Neuronal stem cell (in vitro differentiated cells): ENCODE results near the gene PPP2R5C.

Experiments
- DNase-seq: peaks from one replicate; pipeline ENCODE4 v3.0.0-alpha.2; 2013; ENCODE audit warnings: low spot score
- H2AFZ ChIP-seq: one replicate; pipeline ENCODE4 v1.6.1; 2013; ENCODE audit warnings: mild to moderate bottlenecking, low read length, inconsistent platforms
- H2AK5ac ChIP-seq: 2 replicates; pipeline ENCODE4 v1.6.1; 2013; ENCODE audit warnings: low read depth, mild to moderate bottlenecking, inconsistent platforms, low read length, moderate library complexity, mixed read lengths
- H2BK120ac ChIP-seq: 2 replicates; pipeline ENCODE4 v1.6.1; 2013; ENCODE audit warnings: low read depth, mild to moderate bottlenecking, inconsistent platforms, low read length, moderate library complexity, mixed read lengths
- H2BK12ac ChIP-seq: one replicate; pipeline ENCODE4 v1.6.1; 2013; ENCODE audit warnings: low read length, inconsistent platforms
- H2BK15ac ChIP-seq: 2 replicates; pipeline ENCODE4 v1.6.1; 2013; ENCODE audit warnings: mild to moderate bottlenecking, low read length, inconsistent platforms, mixed read lengths
- H2BK5ac ChIP-seq: one replicate; pipeline ENCODE4 v1.6.1; 2013; ENCODE audit warnings: inconsistent platforms, mild to moderate bottlenecking, low read length, moderate library complexity
- H3K14ac ChIP-seq: one replicate; pipeline ENCODE4 v1.6.1; 2013; ENCODE audit warnings: low read length, inconsistent platforms
- H3K18ac ChIP-seq: 2 replicates; pipeline ENCODE4 v1.6.1; 2013; ENCODE audit warnings: low read length, inconsistent platforms
- H3K23ac ChIP-seq: 2 replicates; pipeline ENCODE4 v1.6.1; 2013; ENCODE audit warnings: low read depth, mild to moderate bottlenecking, mixed read lengths, low read length, inconsistent platforms; ENCODE audit not compliant: poor library complexity
- H3K27ac ChIP-seq: replicated peaks from 3 replicates; pipeline ENCODE4 v1.5.1; 2013; ENCODE audit warnings: low read length, inconsistent platforms
- H3K27me3 ChIP-seq, 3 experiments: 2 replicates each; pipeline ENCODE4 v1.6.1; 2013; ENCODE audit warnings: low read length in 3 of 3, mild to moderate bottlenecking in 2 of 3, inconsistent platforms in 1 of 3, low read depth in 1 of 3, mixed read lengths in 1 of 3, moderate library complexity in 1 of 3; ENCODE audit not compliant: control insufficient read depth in 3 of 3, insufficient read depth in 3 of 3
- H3K36me3 ChIP-seq, 2 donors: replicated peaks in 1 of 2; 2 replicates each; pipeline ENCODE4 v1.6.1; 2013; ENCODE audit warnings: low read length in 2 of 2; ENCODE audit not compliant: control insufficient read depth in 2 of 2, insufficient read depth in 2 of 2
- H3K4ac ChIP-seq: 2 replicates; pipeline ENCODE4 v1.6.1; 2013; ENCODE audit warnings: inconsistent platforms, mild to moderate bottlenecking, low read length, moderate library complexity
- H3K4me1 ChIP-seq, 2 donors: 1 replicate in 1 of 2; 2 replicates in 1 of 2; pipeline ENCODE4 v1.6.1; 2013; ENCODE audit warnings: low read length in 2 of 2, low read depth in 1 of 2; ENCODE audit not compliant: control insufficient read depth in 2 of 2, insufficient read depth in 1 of 2
- H3K4me2 ChIP-seq: one replicate; pipeline ENCODE4 v1.6.1; 2013; ENCODE audit warnings: mild to moderate bottlenecking, low read length, inconsistent platforms; ENCODE audit not compliant: insufficient read depth, poor library complexity, severe bottlenecking
- H3K4me3 ChIP-seq, 2 donors: 2 replicates each; pipeline ENCODE4 v1.5.1; 2013; ENCODE audit warnings: low read length in 2 of 2, mild to moderate bottlenecking in 2 of 2, inconsistent platforms in 1 of 2, moderate library complexity in 1 of 2
- H3K79me1 ChIP-seq: one replicate; pipeline ENCODE4 v1.6.1; 2013; ENCODE audit warnings: low read depth, mild to moderate bottlenecking, inconsistent platforms, low read length, moderate library complexity
- H3K9ac ChIP-seq: one replicate; pipeline ENCODE4 v1.6.1; 2013; ENCODE audit warnings: mild to moderate bottlenecking, low read depth, low read length, inconsistent platforms; ENCODE audit not compliant: poor library complexity
- H3K9me3 ChIP-seq, 2 donors: replicated peaks in 1 of 2; 2 replicates each; pipeline versions ENCODE3 to v1.6.1; 2013; ENCODE audit warnings: low read length in 2 of 2, mild to moderate bottlenecking in 2 of 2, inconsistent platforms in 1 of 2, low read depth in 1 of 2, mixed read lengths in 1 of 2, moderate library complexity in 1 of 2; ENCODE audit not compliant: control insufficient read depth in 2 of 2, insufficient read depth in 1 of 2
- H4K8ac ChIP-seq: one replicate; pipeline ENCODE4 v1.6.1; 2013; ENCODE audit warnings: low read depth, mild to moderate bottlenecking, inconsistent platforms, low read length, moderate library complexity
- H4K91ac ChIP-seq: one replicate; pipeline ENCODE4 v1.6.1; 2013; ENCODE audit warnings: low read length, low read depth, mild to moderate bottlenecking, inconsistent platforms; ENCODE audit not compliant: poor library complexity
- WGBS, 2 donors: extraction: QIAGEN DNeasy Blood & Tissue Kit; methylation state at CpG; one replicate each; pipeline ENCODE4 v1.1.7; 2013; ENCODE audit warnings: missing lambda C conversion rate in 2 of 2, mixed read lengths in 1 of 2; ENCODE audit not compliant: insufficient read length in 2 of 2, insufficient replicate concordance in 1 of 2; ENCODE audit errors: extremely low coverage in 2 of 2; 5-methylcytosine and 5-hydroxymethylcytosine counted together

Gene PPP2R5C

GRCh38 chr14:101955695-101956161 lies 194.2 kb downstream of the PPP2R5C start:
- H2BK12ac ChIP-seq = no peak overlapping the region
- H3K4me2 ChIP-seq = no peak overlapping the region
- no peak overlapping the region for H3K23ac ChIP-seq
- no peak overlapping the region for H3K4me3 ChIP-seq
- DNase-seq = no peak
- H3K27ac ChIP-seq = no peak overlapping the region
- peak overlapping the region; percentile 34 for H2AFZ ChIP-seq
- H3K4me1 ChIP-seq = peaks cover 0 to 1% of the 10 kb centered on the region in 2 donors
- no peak overlapping the region for H3K4ac ChIP-seq
- peaks cover 2% of the 10 kb centered on the region for H3K79me1 ChIP-seq
- no peaks in the 10 kb centered on the region for H3K9me3 ChIP-seq
- H2BK120ac ChIP-seq = no peak overlapping the region
- no peak overlapping the region for H2AK5ac ChIP-seq
- no peak overlapping the region for H3K9ac ChIP-seq
- H4K91ac ChIP-seq = no peak overlapping the region
- H2BK15ac ChIP-seq = no peak overlapping the region
- H3K14ac ChIP-seq = no peak overlapping the region
- no peak overlapping the region for H3K18ac ChIP-seq
- no peak overlapping the region for H2BK5ac ChIP-seq
- no CpG with 5 or more reads among the region's 34 CpGs for WGBS, 2 donors
- H3K36me3 ChIP-seq = no peaks in the 10 kb centered on the region
- no peak overlapping the region for H4K8ac ChIP-seq
- no peaks in the 10 kb centered on the region for H3K27me3 ChIP-seq

GRCh38 chr14:101956179-101956885 lies 194.8 kb downstream of the PPP2R5C start:
- H2BK120ac ChIP-seq = no peak overlapping the region
- no peak overlapping the region for H4K8ac ChIP-seq
- no CpG with 5 or more reads among the region's 25 CpGs for WGBS, 2 donors
- no peak overlapping the region for H3K27ac ChIP-seq
- peak overlapping the region; percentile 34 for H2AFZ ChIP-seq
- H3K36me3 ChIP-seq = no peaks in the 10 kb centered on the region
- H4K91ac ChIP-seq = no peak overlapping the region
- no peak overlapping the region for H3K14ac ChIP-seq
- peaks cover 2% of the 10 kb centered on the region for H3K79me1 ChIP-seq
- H3K4me3 ChIP-seq = no peak overlapping the region
- H3K27me3 ChIP-seq = peaks cover 0 to 2% (median 0%) of the 10 kb centered on the region in 3 experiments
- no peak overlapping the region for H3K18ac ChIP-seq
- H2AK5ac ChIP-seq = no peak overlapping the region
- DNase-seq = no peak
- no peak overlapping the region for H2BK12ac ChIP-seq
- H3K4ac ChIP-seq = no peak overlapping the region
- H3K9ac ChIP-seq = peak overlapping the region; percentile 53
- no peak overlapping the region for H3K23ac ChIP-seq
- H3K4me2 ChIP-seq = no peak overlapping the region
- no peak overlapping the region for H2BK15ac ChIP-seq
- no peak overlapping the region for H2BK5ac ChIP-seq
- H3K9me3 ChIP-seq = no peaks in the 10 kb centered on the region
- H3K4me1 ChIP-seq = peaks cover 0 to 3% of the 10 kb centered on the region in 2 donors

- H3K14ac ChIP-seq = no peak overlapping the region
- H2BK120ac ChIP-seq = no peak overlapping the region
- H3K27ac ChIP-seq = no peak overlapping the region
- no peak overlapping the region for H3K18ac ChIP-seq
- peaks cover 0 to 4% of the 10 kb centered on the region in 2 donors for H3K4me1 ChIP-seq
- H4K91ac ChIP-seq = no peak overlapping the region
- no peak overlapping the region for H2BK5ac ChIP-seq
- H3K4me2 ChIP-seq = no peak overlapping the region
- H2BK12ac ChIP-seq = no peak overlapping the region
- no peaks in the 10 kb centered on the region for H3K9me3 ChIP-seq
- H2AK5ac ChIP-seq = no peak overlapping the region
- peak overlapping the region; percentile 18 for H2AFZ ChIP-seq
- H3K27me3 ChIP-seq = peaks cover 0 to 6% (median 0%) of the 10 kb centered on the region in 3 experiments
- no peaks in the 10 kb centered on the region for H3K36me3 ChIP-seq
- WGBS, 2 donors = no CpG with 5 or more reads among the region's 13 CpGs
- H3K4ac ChIP-seq = no peak overlapping the region
- H2BK15ac ChIP-seq = no peak overlapping the region
- H3K4me3 ChIP-seq = no peak overlapping the region
- no peak overlapping the region for H3K23ac ChIP-seq
- H3K9ac ChIP-seq = no peak overlapping the region
- H3K79me1 ChIP-seq = peaks cover 3% of the 10 kb centered on the region
- H4K8ac ChIP-seq = no peak overlapping the region
- DNase-seq = no peak
These were observed 196.1 kb downstream of the PPP2R5C start for GRCh38 chr14:101957406-101958234.
